ENCODE measurements around the gene RAD9B. TPM values are rescaled to one million over a fixed set of nuclear protein-coding genes. Genes with fewer than 3 reads are reported as not detected.
"Not testable (repeated sequence)": the region's sequence is repeated elsewhere in the genome, so short reads cannot be mapped to it uniquely, and the experiment has no call there.

The RAD9B gene
- total and polyA plus RNA-seq, 11 donors, result 0.34 to 12.0 (median 2.4) TPM; not detected in 2

- Histone ChIP-seq H3K36me3 (peaks cover 0 to 52% (median 41%) of the 10 kb centered on the region in 9 donors), H3K4me3 (no peak overlapping the region), H3K27me3 (no peaks in the 10 kb centered on the region), H3K27ac (no peak overlapping the region), H3K9me3 (no peaks in the 10 kb centered on the region), H3K4me1 (peaks cover 0 to 30% (median 16%) of the 10 kb centered on the region in 12 donors)
- ATAC-seq (no peak), DNase-seq (no peak)
- TF ChIP-seq CTCF (IDR thresholded peaks at IDR 0.05) (no peak), POLR2A (IDR thresholded peaks at IDR 0.05) (no peak)
- 87 to 100% (median 99%) methylated on average over 2 of the region's 2 CpGs for WGBS, 4 donors
- intact Hi-C loops (cut with DNase I), result loop anchor here in 6 of 10 donors (5.0 kb wide), 4 partner anchors 37 to 422 kb away; partner anchors contain the start of genes RAD9B (in 4 of the 6) and VPS29 (in 4 of the 6)
Measured at GRCh38 chr12:110465024-110465423, 37.1 kb upstream of the RAD9B start.

GRCh38 chr12:110465765-110466164, 36.4 kb upstream of the RAD9B start:
- Histone ChIP-seq H3K36me3 (peaks cover 0 to 45% (median 35%) of the 10 kb centered on the region in 9 donors), H3K4me1 (peaks cover 0 to 30% (median 16%) of the 10 kb centered on the region in 12 donors)
- H3K27me3 ChIP-seq, ATAC-seq, H3K4me3 ChIP-seq, H3K9me3 ChIP-seq, H3K27ac ChIP-seq, DNase-seq: not testable (repeated sequence)
- intact Hi-C loops (cut with DNase I), result loop anchor here in 7 of 10 donors (2.0 to 5.0 kb wide), 5 partner anchors 15 to 422 kb away; partner anchors contain the start of genes RAD9B (in 4 of the 7), VPS29 (in 4 of the 7) and ARPC3 (in 1 of the 7)
- WGBS, 4 donors, result 93 to 95% (median 94%) methylated on average over 11 of the region's 11 CpGs

GRCh38 chr12:110466791-110467190, 35.3 kb upstream of the RAD9B start:
- Histone ChIP-seq H3K4me1 (peaks cover 0 to 30% (median 16%) of the 10 kb centered on the region in 12 donors), H3K27me3 (no peaks in the 10 kb centered on the region), H3K27ac (peak overlapping the region in 1 of 12 donors; percentile 85), H3K4me3 (peak overlapping the region in 5 of 12 donors; percentile 76 to 97 (median 78)), H3K36me3 (peaks cover 0 to 35% (median 26%) of the 10 kb centered on the region in 9 donors), H3K9me3 (no peaks in the 10 kb centered on the region)
- TF ChIP-seq CTCF (IDR thresholded peaks at IDR 0.05) (no peak), POLR2A (IDR thresholded peaks at IDR 0.05) (no peak)
- DNase-seq (no peak), ATAC-seq (no peak)
- intact Hi-C loops (cut with DNase I), result loop anchor here in 7 of 10 donors (2.0 to 5.0 kb wide), 5 partner anchors 16 to 421 kb away; partner anchors contain the start of genes RAD9B (in 4 of the 7), VPS29 (in 4 of the 7) and ARPC3 (in 1 of the 7)
- 70 to 81% (median 75%) methylated on average over 5 of the region's 5 CpGs for WGBS, 4 donors

GRCh38 chr12:110467847-110468213, 34.3 kb upstream of the RAD9B start:
- intact Hi-C loops (cut with DNase I), result loop anchor here in 7 of 10 donors (1.0 to 5.0 kb wide), 7 partner anchors 17 to 419 kb away; partner anchors contain the start of genes RAD9B (in 6 of the 7), VPS29 (in 6 of the 7) and ARPC3 (in 2 of the 7)
- peaks cover 0 to 30% (median 16%) of the 10 kb centered on the region in 12 donors for H3K4me1 ChIP-seq
- 0% methylated on average over 12 to 15 of the region's 15 CpGs for WGBS, 4 donors
- TF ChIP-seq POLR2A (IDR thresholded peaks at IDR 0.05) (no peak), CTCF (IDR thresholded peaks at IDR 0.05) (no peak)
- peaks cover 0 to 24% (median 19%) of the 10 kb centered on the region in 9 donors for H3K36me3 ChIP-seq
- no peaks in the 10 kb centered on the region for H3K27me3 ChIP-seq
- H3K9me3 ChIP-seq, result no peaks in the 10 kb centered on the region
- DNase-seq (no peak), ATAC-seq (no peak)
- H3K4me3 ChIP-seq, result peak overlapping the region; percentile 59 to 97 (median 78)
- H3K27ac ChIP-seq, result peak overlapping the region in 11 of 12 donors; percentile 76 to 97 (median 87)
